ENCODE measurements around the gene FOXO6.

The FOXO6 gene

GRCh38 chr1:41353744-41354143 is 7.5 kb upstream of the FOXO6 start:
- no peak for DNase-seq

DNA sequence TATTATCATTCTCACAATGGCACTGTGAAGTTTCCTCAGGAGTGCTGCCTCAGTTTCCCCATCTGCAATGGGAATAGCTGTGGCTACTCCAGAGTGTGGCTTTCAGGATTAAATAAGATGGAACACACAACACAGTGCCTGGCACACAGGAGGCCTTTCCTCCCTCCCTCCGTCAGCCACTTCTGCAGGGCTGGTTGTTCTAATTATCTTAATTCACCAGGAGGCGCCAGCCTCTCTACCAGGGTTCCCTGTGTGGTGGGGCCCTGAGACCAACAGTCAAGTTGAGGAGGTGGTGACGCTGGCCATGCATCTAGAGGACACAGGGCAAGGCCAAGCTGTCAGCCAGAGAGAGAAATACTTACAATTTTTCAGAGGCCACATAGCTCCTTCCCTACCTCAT is 6.3 kb upstream of the FOXO6 start:
- DNase-seq: no peak

DNA sequence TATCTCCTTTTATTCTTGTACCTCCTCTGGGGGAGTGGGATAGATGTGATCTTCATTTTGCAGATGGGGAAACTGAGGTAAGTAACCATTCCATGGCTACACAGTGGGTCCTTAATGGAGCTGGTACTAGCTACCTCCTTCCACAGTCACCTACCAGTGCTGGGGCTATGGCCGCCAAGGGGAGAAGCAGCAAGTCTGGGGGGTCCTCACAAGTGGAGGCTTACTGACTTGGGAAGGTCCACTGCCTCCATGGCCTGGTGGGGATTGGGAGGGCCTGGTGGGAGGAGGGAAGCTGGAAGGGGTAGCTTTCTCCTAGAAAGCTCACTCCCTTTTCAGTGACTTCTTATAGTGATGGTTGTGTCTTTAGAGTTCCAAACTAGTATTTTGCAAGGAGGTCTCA is 5.9 kb upstream of the FOXO6 start:
- no peak for DNase-seq

- no peak for DNase-seq
These were observed 5.5 kb upstream of the FOXO6 start for GRCh38 chr1:41355761-41356160.

GRCh38 chr1:41356752-41357151 is 4.5 kb upstream of the FOXO6 start:
- DNase-seq: no peak

DNA sequence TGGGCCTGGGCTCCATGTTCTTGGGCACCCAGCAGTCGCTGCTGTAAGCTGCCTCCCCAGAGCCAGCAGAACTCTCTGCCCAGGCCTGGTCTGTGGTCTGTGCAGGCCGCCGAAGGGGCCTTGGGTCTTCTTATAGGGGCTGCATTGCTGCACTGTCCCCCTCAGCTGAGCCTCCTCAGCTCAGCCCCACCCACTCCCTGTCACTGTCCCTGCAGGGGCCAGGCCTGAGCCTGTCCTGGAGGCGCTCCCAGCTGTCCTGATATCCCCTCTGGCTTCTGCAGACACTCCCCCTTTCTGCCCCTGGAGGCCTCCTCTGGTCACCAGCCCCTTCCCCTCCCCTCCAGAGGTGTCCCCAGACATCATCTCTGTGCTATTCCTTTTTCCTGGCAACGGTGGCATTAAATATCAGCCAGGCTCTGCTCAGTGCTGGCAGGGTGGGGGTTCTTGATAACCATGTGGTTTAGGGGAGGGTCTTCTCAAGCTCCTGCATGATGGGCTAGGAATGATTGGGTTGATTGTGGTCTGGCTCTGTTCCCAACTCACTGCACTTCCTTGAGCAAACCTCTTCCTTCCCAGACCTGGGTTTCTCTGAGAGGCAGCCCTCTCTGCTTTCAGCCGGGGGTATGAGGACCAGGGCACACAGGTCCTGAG is 3.7 kb upstream of the FOXO6 start:
- peak; percentile 46 for DNase-seq

- DNase-seq: peak; percentile 46
These were observed 2.9 kb upstream of the FOXO6 start for GRCh38 chr1:41358131-41359021.

- no peak for DNase-seq
These were observed 1.8 kb upstream of the FOXO6 start for GRCh38 chr1:41359211-41360073.

- DNase-seq: no peak
These were observed 1.0 kb upstream of the FOXO6 start for GRCh38 chr1:41360074-41360785.

DNA sequence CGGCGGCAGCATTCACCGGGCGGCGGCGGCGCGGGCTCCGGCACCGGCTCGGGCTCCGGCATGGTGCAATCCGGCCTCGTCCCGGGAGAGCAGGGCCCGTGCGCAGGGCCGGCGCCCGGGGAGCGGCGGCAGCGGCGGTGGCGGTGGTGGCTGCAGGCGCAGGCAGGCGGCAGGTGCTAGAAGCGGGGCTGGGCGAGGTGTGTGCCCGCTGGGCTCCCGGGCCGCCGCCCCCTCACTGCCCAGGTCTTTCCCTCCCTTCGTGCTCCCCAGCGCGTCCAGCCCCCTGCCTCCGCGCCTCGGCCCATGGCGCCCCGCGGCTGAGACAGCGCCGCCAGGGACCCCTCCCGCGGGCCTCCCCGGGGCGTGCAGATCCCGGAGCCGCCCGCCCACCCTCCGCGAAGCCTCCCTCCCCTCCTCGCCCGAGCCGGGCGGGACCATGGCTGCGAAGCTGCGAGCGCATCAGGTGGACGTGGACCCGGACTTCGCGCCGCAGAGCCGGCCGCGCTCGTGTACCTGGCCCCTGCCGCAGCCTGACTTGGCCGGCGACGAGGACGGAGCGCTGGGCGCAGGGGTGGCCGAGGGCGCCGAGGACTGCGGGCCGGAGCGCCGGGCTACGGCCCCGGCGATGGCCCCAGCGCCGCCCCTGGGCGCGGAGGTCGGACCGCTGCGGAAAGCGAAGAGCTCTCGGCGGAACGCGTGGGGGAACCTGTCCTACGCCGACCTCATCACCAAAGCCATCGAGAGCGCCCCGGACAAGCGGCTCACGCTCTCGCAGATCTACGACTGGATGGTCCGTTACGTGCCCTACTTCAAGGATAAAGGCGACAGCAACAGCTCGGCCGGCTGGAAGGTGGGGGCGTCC is 492 bp downstream of the FOXO6 start:
- DNase-seq: no peak

- DNase-seq: no peak
These were observed 1.1 kb downstream of the FOXO6 start for GRCh38 chr1:41362357-41362721.

GRCh38 chr1:41362749-41363590 is 1.7 kb downstream of the FOXO6 start:
- DNase-seq: peak; percentile 25

DNA sequence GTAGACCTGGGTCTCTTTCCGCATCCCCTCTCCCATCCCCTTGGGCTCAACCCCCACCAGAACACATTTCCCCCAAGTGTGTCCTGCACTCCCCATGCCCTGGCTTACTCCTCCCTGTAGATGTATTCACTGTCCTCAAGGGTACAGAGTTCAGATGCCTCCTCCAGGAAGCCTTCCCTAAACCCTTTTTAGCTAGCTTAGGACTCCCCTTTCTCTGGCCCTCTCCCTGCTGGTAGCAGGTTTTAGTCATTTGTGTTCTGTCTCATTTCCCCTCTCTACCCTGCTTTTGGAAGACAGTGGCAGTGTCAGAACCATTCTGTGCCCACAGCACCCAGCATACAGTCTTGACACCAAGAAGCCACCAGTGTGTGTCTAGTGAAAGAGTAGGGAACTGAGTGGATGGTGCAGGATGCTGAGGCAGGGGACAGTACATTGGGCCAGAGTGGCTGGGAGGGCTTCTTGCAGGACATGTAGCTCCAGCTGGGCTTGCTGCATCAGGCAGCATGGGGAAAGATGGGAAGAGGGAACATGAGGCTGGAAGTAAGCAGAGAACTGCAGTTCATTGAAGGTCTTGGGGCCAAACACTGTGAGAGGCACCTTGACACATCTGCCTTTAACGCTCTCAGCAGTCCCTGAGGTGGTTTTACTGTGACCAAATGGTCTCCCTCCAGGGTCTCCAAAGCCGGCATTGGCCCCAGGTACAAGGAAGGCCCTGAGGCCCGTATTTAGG is 2.5 kb downstream of the FOXO6 start:
- DNase-seq: no peak

DNA sequence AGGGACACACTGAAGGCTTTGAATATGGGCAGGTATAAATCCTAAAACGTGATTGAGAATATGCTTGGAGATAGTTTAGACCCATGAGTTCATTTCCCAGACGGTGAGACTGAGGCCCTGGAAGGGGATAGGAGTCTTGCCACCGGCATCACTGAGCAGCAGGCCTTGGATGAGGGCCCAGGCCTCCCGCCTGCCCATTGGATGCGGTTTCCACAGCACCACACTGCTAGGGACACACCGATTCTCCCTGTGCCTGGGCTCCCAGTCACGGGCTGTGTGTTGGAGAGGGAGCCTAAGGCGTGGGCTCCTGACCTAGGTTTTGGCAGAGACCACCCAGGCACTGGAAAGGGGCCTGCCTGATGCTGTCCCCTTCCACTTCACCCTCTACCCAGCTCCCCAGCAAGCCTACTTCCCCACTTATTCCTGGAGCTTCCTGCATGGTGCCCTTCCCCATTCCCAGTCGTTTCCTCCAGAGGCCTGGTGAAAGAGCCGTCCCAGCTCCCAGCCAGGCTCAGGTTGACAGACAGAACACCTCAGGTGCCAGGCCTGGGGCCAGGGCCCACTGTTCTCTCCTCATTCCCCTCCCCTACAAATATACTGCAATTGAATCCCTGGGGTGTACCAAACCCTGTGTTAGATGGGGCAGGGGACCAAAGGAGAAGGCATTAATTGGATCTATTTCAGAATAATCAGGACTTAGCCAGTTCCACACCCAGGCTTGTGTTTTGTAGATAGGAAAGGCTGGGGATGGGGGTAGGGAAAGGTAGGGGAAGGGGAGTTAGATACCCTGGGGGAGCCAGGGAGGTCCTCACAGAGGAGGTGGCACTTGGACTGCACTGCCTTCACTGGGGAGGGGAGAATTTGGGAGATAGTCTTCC is 3.4 kb downstream of the FOXO6 start:
- no peak for DNase-seq

- no peak for DNase-seq
These were observed 4.0 kb downstream of the FOXO6 start for GRCh38 chr1:41365320-41365633.

- DNase-seq: peak; percentile 88
These were observed 4.7 kb downstream of the FOXO6 start for GRCh38 chr1:41365772-41366454.

DNA sequence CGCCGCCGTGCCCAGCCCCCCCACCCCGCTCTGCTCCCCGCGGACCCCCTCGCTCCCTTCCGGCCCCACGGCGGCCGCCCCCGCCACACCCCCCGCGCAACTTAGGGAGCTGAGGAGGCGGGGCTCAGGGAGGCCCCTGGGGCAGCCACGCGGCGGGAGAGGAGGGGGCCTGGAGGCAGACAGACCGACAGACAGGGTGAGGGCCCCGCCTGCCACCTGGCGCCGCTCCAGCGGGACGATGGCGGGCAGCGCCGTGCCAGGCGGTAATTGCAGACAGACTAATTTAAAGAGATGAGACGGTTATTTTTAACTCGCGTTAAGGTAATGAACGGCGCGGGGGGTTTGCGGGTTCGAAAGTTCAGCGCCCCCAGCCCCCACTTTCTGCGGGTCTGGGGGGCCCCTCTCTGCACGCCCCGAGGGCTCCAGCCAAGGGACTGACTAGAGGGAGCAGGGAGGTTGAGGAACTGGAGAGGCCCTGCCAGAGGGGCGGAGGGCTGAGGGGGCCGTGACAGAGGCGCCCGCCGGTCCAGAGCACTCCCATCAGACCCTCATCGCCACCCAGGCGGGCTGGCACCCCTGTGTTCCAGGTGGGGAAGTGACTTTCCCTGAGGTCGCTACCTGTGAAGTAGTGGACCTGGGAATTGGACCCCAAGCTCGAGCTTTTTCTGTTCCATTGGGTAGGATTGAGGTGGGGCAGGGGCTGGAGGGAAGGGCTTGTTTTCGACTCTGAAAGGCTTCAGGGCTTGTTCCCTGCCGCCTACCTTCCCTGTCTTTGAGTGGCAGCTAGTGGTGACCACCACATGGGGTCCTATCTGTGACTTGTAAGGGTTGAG is 5.4 kb downstream of the FOXO6 start:
- DNase-seq: peak; percentile 81

DNA sequence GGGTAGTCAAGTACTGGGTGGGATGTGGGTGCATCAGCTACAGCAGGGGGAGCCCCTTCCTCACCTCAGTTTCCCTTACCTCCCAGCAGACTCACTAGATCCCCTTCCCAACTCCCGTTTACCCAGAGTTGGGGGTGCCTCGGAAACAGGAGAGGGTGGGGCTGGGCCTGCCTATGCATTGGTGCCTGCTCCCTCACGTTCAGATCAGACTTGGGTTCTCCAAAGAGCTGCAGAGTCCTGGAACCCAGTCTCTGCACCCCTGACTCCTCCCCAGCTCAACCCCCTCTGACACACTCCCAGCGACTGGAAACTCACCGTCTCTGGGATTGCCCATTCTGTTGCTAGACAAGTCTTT is 6.0 kb downstream of the FOXO6 start:
- no peak for DNase-seq
